Measurements from ENCODE around the gene ATP11A. TPM values are rescaled to one million over a fixed set of nuclear protein-coding genes. Genes with fewer than 3 reads are reported as not detected.

The ATP11A gene
- total RNA-seq, 1 experiment from 2014 or later = 8.7 TPM

DNA sequence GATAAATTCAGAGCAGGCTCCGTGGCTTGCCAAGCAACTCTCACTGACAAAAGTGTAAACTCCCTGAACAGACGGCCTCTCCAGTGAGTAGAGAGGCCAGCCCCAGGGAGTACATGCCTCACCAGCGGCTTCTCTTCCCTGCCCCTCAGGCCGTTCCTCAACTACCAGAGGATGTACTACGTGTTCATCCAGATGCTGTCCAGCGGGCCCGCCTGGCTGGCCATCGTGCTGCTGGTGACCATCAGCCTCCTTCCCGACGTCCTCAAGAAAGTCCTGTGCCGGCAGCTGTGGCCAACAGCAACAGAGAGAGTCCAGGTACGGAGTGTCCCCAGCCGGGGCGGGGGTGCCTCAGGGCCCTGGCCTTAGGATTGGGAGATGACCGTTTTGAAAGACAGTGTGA lies 185.8 kb downstream of the ATP11A start:
- H3K36me3 ChIP-seq (ENCODE audit: low read depth, low read length) = no peaks in the 10 kb centered on the region
- H4K20me1 ChIP-seq (ENCODE audit: low read length) = no peaks in the 10 kb centered on the region
- H3K4me3 ChIP-seq (ENCODE audit: low read length) = no peak overlapping the region
- H2AFZ ChIP-seq (ENCODE audit: low read length) = no peak overlapping the region
- no peaks in the 10 kb centered on the region for H3K9me3 ChIP-seq (ENCODE audit: low read length)
- BruUV-seq (replicated peaks) = no TSS peak
- ChIA-PET POLR2A (ENCODE audit: unreplicated experiment) (no interaction called here), CTCF (no interaction called here)
- no peaks in the 10 kb centered on the region for H3K9me2 ChIP-seq (replicated peaks; ENCODE audit: low read length)
- no peak for ATAC-seq
- intact Hi-C loops (cut with micrococcal nuclease) = loop anchor here (2.0 kb wide), 1 partner anchor 259 kb away; no protein-coding TSS in a partner anchor
- no peaks in the 10 kb centered on the region for H3F3A ChIP-seq (ENCODE audit: low read length, unreplicated experiment)
- no peaks in the 10 kb centered on the region for H3K27me3 ChIP-seq (ENCODE audit: low read length)
- peaks cover 7% of the 10 kb centered on the region; the same call in 1 of the 2 replicates for H3K4me1 ChIP-seq (ENCODE audit: insufficient read depth, low read length)
- no peak overlapping the region for H3K9ac ChIP-seq (ENCODE audit: low read length)
- no peak overlapping the region for H3K27ac ChIP-seq (ENCODE audit: low read length)
- TF ChIP-seq, protein P1, sequence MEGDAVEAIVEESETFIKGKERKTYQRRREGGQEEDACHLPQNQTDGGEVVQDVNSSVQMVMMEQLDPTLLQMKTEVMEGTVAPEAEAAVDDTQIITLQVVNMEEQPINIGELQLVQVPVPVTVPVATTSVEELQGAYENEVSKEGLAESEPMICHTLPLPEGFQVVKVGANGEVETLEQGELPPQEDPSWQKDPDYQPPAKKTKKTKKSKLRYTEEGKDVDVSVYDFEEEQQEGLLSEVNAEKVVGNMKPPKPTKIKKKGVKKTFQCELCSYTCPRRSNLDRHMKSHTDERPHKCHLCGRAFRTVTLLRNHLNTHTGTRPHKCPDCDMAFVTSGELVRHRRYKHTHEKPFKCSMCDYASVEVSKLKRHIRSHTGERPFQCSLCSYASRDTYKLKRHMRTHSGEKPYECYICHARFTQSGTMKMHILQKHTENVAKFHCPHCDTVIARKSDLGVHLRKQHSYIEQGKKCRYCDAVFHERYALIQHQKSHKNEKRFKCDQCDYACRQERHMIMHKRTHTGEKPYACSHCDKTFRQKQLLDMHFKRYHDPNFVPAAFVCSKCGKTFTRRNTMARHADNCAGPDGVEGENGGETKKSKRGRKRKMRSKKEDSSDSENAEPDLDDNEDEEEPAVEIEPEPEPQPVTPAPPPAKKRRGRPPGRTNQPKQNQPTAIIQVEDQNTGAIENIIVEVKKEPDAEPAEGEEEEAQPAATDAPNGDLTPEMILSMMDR (conservative IDR thresholded peaks at IDR 0.05; ENCODE audit: low read depth, low read length) = no peak
- TF ChIP-seq EZH2phosphoT487 (IDR thresholded peaks at IDR 0.05; ENCODE audit: borderline replicate concordance, low read length) (no peak), EZH2 (IDR thresholded peaks at IDR 0.05; ENCODE audit: low read length, unreplicated experiment) (no peak)
- no peak for DNase-seq
- H3K79me2 ChIP-seq (ENCODE audit: low read length) = no peaks in the 10 kb centered on the region
- H3K4me2 ChIP-seq (ENCODE audit: low read length) = no peak overlapping the region

DNA sequence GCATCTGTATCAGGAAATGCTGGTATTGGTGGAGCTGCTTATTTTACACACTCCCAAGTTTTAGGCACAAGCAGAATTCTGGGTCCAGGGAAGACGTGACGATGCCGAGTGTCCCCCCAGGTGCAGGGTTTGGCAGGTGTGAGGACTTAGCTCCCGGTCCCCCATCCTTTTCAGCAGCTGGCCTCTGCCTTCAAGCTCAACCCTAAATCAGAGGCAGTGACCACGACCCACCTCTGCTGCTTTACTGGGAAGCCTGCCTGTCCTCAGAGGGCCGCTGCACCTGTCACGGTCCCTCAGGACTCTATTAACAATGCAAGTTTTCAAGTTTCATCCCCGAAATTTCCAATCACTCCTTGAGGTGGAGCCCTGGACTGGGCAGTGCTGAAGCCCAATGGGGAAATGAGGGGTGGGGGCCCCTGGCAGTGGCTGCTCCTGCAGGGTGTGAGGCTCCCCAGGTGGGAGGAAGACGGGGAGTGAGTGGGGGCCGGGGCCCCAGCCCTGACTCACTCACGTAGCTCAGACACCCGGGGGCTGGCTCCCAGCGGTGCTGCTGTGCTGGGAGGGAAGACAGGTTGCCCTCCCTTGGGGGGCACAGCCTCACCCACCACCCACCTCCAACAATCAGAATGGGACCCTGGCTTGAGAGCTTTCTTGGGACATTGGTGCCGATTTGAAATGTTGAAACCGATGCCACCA lies 186.6 kb downstream of the ATP11A start:
- no TSS peak for BruUV-seq (replicated peaks)
- intact Hi-C loops (cut with micrococcal nuclease) = no loop called here
- POLR2A ChIA-PET (ENCODE audit: unreplicated experiment) = no interaction called here
- no peaks in the 10 kb centered on the region for H3K9me2 ChIP-seq (replicated peaks; ENCODE audit: low read length)
- CTCF ChIA-PET = no interaction called here
- peaks cover 7% of the 10 kb centered on the region; the same call in 1 of the 2 replicates for H3K4me1 ChIP-seq (ENCODE audit: insufficient read depth, low read length)
- no peak overlapping the region for H2AFZ ChIP-seq (ENCODE audit: low read length)
- no peaks in the 10 kb centered on the region for H3K36me3 ChIP-seq (ENCODE audit: low read depth, low read length)
- no peak overlapping the region for H3K4me3 ChIP-seq (ENCODE audit: low read length)
- no peaks in the 10 kb centered on the region for H3K9me3 ChIP-seq (ENCODE audit: low read length)
- H3K79me2 ChIP-seq (ENCODE audit: low read length) = no peaks in the 10 kb centered on the region
- no peaks in the 10 kb centered on the region for H3K27me3 ChIP-seq (ENCODE audit: low read length)
- TF ChIP-seq EZH2phosphoT487 (IDR thresholded peaks at IDR 0.05; ENCODE audit: borderline replicate concordance, low read length) = no peak
- TF ChIP-seq, protein P1 (conservative IDR thresholded peaks at IDR 0.05; ENCODE audit: low read depth, low read length) = no peak
- TF ChIP-seq EZH2 (IDR thresholded peaks at IDR 0.05; ENCODE audit: low read length, unreplicated experiment) = no peak
- no peaks in the 10 kb centered on the region for H3F3A ChIP-seq (ENCODE audit: low read length, unreplicated experiment)
- no peak for ATAC-seq
- no peaks in the 10 kb centered on the region for H4K20me1 ChIP-seq (ENCODE audit: low read length)
- no peak for DNase-seq
- no peak overlapping the region for H3K27ac ChIP-seq (ENCODE audit: low read length)
- no peak overlapping the region for H3K9ac ChIP-seq (ENCODE audit: low read length)
- H3K4me2 ChIP-seq (ENCODE audit: low read length) = no peak overlapping the region

DNA sequence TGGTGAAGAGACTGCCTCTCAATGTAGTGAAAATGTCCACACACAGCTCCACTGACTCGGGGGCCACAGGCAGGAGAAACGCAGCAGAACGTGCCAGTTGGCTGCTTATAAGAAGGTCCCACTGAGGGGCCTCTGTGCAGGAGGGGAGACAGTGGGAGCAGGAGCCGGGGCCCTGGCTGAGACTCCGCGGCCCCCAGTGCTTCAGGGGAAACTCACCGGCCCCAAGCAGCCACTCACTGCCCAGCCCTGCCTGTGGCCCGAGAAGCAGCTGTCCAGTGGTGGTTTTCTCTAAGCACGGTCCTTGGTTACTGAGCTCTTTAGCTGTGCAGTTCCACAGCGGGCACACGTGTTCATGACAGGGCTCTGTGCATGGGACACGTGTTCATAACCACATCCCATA lies 187.2 kb downstream of the ATP11A start:
- Histone ChIP-seq H4K20me1 (ENCODE audit: low read length) (no peaks in the 10 kb centered on the region), H2AFZ (ENCODE audit: low read length) (no peak overlapping the region), H3K4me3 (ENCODE audit: low read length) (no peak overlapping the region), H3K36me3 (ENCODE audit: low read depth, low read length) (no peaks in the 10 kb centered on the region), H3K9me3 (ENCODE audit: low read length) (no peaks in the 10 kb centered on the region), H3K4me2 (ENCODE audit: low read length) (no peak overlapping the region), H3K9me2 (replicated peaks; ENCODE audit: low read length) (no peaks in the 10 kb centered on the region), H3K27ac (ENCODE audit: low read length) (no peak overlapping the region), H3K9ac (ENCODE audit: low read length) (no peak overlapping the region), H3K79me2 (ENCODE audit: low read length) (no peaks in the 10 kb centered on the region), H3F3A (ENCODE audit: low read length, unreplicated experiment) (no peaks in the 10 kb centered on the region), H3K4me1 (ENCODE audit: insufficient read depth, low read length) (peaks cover 7% of the 10 kb centered on the region; the same call in 1 of the 2 replicates), H3K27me3 (ENCODE audit: low read length) (no peaks in the 10 kb centered on the region)
- CTCF ChIA-PET = no interaction called here
- POLR2A ChIA-PET (ENCODE audit: unreplicated experiment) = no interaction called here
- ATAC-seq (no peak), DNase-seq (no peak)
- no TSS peak for BruUV-seq (replicated peaks)
- no peak for TF ChIP-seq EZH2phosphoT487 (IDR thresholded peaks at IDR 0.05; ENCODE audit: borderline replicate concordance, low read length)
- TF ChIP-seq, protein P1 (conservative IDR thresholded peaks at IDR 0.05; ENCODE audit: low read depth, low read length) = no peak
- TF ChIP-seq EZH2 (IDR thresholded peaks at IDR 0.05; ENCODE audit: low read length, unreplicated experiment) = no peak
- intact Hi-C loops (cut with micrococcal nuclease) = no loop called here
